ENCODE data around the gene PODXL2.

PODXL2 gene

DNA sequence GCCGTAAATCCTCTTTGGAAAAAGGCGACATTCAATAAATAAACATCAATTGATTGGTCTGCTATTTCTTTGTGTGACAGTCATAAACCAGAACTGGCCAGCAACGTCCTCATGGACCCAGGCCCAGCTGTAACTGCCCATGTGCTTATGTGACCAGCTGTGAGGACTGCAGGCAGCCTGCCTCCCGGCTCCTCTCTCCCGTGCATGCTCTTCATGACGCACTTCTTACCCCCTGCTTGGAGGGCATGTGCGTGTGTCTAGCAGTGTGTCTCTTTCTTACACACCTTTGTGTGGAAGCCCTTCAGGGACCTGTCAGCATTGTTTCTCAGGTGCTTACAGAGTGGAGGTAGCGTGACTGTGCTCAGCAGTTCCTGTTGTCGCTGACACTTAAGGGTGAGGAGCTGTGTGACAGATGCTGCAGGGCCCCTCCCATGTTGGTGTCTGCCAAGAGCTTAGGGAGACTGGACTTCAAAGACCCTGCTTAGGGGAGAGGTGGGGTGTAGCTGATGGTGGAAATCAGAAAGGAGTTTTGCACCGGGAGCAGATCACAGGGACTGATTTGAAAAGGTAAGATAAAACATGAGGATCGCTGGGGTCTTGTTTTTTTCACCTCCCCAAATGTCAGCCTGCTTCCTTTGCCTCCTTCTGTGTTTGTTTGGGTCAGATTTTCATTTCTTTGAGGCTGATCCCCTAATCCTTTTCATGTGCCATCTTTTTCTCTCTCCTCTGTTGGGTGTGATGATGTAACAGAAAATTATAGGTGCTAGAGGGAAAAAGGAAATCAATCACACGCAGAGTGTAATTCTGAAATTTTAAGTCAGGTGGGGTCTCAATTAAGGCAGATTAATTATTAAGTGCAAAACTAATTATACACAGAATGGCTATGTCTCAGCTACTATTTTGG is 2.1 kb downstream of the PODXL2 start:
- DNase-seq: no peak
- H3K36me3 Mint-ChIP-seq (ENCODE audit: low read depth): no peaks in the 10 kb centered on the region
- H3K9me3 Mint-ChIP-seq: peaks cover 4% of the 10 kb centered on the region
- peaks cover 31% of the 10 kb centered on the region for H3K4me1 Mint-ChIP-seq (ENCODE audit: low read depth)
- H3K4me3 Mint-ChIP-seq: no peak overlapping the region
- peaks cover 58% of the 10 kb centered on the region for H3K27me3 Mint-ChIP-seq
- no peak overlapping the region for H3K27ac Mint-ChIP-seq

DNA sequence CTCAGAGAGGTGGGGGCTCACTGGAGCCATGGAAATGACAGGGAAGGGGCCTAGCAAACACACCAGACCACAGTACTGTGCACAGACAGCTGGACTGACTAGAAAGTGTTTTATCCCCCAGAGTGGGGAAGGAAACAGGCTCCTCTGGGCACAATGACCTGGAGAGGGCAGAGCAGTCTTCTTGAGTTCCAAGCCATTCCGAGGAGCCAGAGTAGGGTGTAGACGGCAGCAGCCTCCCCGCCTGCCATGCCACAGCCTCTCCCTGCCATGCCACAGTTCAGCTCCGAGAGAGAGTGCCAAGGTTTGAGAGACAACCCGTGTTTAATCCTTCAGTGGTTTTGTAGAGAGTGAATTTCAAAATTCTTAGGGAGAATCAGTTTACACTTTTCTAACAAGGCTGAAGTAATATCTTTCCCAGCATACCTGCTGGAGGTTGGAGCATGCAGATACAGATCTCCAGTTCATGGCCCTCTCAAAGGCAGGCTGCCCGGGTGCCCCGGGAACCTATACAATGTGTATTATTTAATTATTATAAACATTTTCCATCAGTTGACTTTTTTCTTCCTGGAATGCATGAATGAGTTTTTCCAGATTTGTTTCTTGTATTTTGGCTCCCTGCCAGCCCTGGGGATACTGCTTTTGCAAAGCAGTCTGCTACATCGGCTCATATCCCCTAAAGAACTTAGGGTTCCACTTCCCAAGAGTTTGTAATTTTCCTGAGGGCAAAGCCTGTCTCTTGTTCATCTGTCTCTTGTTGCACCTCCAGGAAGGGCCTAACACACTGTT is 3.2 kb downstream of the PODXL2 start:
- Mint-ChIP-seq H3K9me3 (peaks cover 4% of the 10 kb centered on the region), H3K27me3 (peaks cover 56% of the 10 kb centered on the region), H3K4me1 (ENCODE audit: low read depth) (peaks cover 20% of the 10 kb centered on the region), H3K4me3 (no peak overlapping the region), H3K27ac (no peak overlapping the region), H3K36me3 (ENCODE audit: low read depth) (no peaks in the 10 kb centered on the region)
- DNase-seq: no peak

- Mint-ChIP-seq H3K4me3 (no peak overlapping the region), H3K27me3 (peaks cover 39% of the 10 kb centered on the region), H3K4me1 (ENCODE audit: low read depth) (peaks cover 18% of the 10 kb centered on the region), H3K9me3 (no peaks in the 10 kb centered on the region), H3K36me3 (ENCODE audit: low read depth) (no peaks in the 10 kb centered on the region), H3K27ac (no peak overlapping the region)
- DNase-seq: no peak
Measured at GRCh38 chr3:127634653-127635052, 5.7 kb downstream of the PODXL2 start.

DNA sequence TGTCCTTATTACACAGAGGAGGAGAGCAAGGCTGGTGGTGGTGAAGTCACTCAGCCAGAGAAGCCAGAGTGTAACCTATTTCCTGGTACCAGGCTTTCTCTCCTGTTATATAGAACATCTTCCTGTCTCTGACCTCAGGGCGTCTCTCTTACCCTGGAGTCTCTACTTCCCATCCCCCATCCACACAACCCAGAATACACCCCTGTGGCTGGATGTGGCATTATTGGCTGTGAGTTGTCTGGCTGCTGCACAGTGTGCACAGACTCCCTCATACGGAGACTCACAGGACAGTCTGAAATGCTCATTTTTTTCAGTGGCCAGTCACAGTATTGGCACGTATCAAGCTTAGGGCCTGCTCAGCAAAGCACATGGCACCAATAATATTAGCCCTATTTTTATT is 8.6 kb downstream of the PODXL2 start:
- peaks cover 10% of the 10 kb centered on the region for H3K4me1 Mint-ChIP-seq (ENCODE audit: low read depth)
- no peaks in the 10 kb centered on the region for H3K9me3 Mint-ChIP-seq
- H3K27ac Mint-ChIP-seq: no peak overlapping the region
- DNase-seq: no peak
- H3K36me3 Mint-ChIP-seq (ENCODE audit: low read depth): no peaks in the 10 kb centered on the region
- H3K4me3 Mint-ChIP-seq: no peak overlapping the region
- peaks cover 16% of the 10 kb centered on the region for H3K27me3 Mint-ChIP-seq

DNA sequence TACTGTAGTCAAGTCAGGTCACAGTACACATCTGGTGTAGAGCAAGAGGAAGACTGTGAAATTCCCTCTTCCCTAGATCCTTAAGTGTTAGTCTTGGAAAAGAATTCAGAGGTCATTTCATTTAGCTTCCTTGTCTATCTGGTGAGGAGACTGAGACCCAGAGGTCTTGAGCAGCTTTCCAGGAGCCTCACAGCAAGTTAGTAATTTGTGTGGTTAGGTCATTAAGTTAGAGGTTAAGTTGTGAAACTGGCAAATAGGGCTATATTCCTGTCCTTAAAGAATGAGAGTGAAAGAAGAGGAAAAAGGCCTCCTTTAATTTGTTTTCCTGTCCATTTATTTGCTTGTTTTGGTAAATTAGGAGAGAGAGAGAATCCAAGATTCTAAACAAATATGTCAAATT is 9.0 kb downstream of the PODXL2 start:
- Mint-ChIP-seq H3K4me3 (no peak overlapping the region), H3K4me1 (ENCODE audit: low read depth) (peaks cover 10% of the 10 kb centered on the region), H3K27me3 (peaks cover 15% of the 10 kb centered on the region), H3K27ac (no peak overlapping the region), H3K36me3 (ENCODE audit: low read depth) (no peaks in the 10 kb centered on the region), H3K9me3 (no peaks in the 10 kb centered on the region)
- no peak for DNase-seq

GRCh38 chr3:127639173-127640041 is 10.4 kb downstream of the PODXL2 start:
- Mint-ChIP-seq H3K27me3 (peaks cover 9% of the 10 kb centered on the region), H3K4me3 (no peak overlapping the region), H3K9me3 (no peaks in the 10 kb centered on the region), H3K4me1 (ENCODE audit: low read depth) (peaks cover 10% of the 10 kb centered on the region), H3K36me3 (ENCODE audit: low read depth) (no peaks in the 10 kb centered on the region), H3K27ac (no peak overlapping the region)
- no peak for DNase-seq

DNA sequence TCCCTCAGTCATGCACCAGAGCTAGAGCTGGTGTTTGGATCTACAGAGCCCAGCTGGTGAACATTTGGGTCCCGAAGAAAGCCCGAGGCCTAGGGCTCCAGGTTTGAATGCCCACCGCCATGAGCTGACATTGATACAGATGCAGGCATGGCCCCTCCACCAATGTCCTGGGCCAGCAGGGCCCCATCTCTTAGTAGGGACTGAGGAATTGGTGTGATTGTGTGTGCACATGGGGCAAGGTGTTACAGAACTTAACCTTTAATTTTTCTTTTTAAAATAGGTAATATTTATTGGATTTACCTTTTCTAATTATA is 11.0 kb downstream of the PODXL2 start:
- no peak for DNase-seq
- H3K27ac Mint-ChIP-seq: no peak overlapping the region

GRCh38 chr3:127644641-127645370 is 15.8 kb downstream of the PODXL2 start:
- no peaks in the 10 kb centered on the region for H3K36me3 Mint-ChIP-seq (ENCODE audit: low read depth)
- no peaks in the 10 kb centered on the region for H3K9me3 Mint-ChIP-seq
- no peaks in the 10 kb centered on the region for H3K27me3 Mint-ChIP-seq
- H3K4me1 Mint-ChIP-seq (ENCODE audit: low read depth): no peaks in the 10 kb centered on the region
- no peak overlapping the region for H3K4me3 Mint-ChIP-seq
- H3K27ac Mint-ChIP-seq: no peak overlapping the region
- no peak for DNase-seq

More for the DNA sequence above, 11.0 kb downstream of the PODXL2 start:
- peaks cover 10% of the 10 kb centered on the region for H3K4me1 Mint-ChIP-seq (ENCODE audit: low read depth)
- H3K4me3 Mint-ChIP-seq: no peak overlapping the region
- peaks cover 6% of the 10 kb centered on the region for H3K27me3 Mint-ChIP-seq
- H3K36me3 Mint-ChIP-seq (ENCODE audit: low read depth): no peaks in the 10 kb centered on the region
- H3K9me3 Mint-ChIP-seq: no peaks in the 10 kb centered on the region

DNA sequence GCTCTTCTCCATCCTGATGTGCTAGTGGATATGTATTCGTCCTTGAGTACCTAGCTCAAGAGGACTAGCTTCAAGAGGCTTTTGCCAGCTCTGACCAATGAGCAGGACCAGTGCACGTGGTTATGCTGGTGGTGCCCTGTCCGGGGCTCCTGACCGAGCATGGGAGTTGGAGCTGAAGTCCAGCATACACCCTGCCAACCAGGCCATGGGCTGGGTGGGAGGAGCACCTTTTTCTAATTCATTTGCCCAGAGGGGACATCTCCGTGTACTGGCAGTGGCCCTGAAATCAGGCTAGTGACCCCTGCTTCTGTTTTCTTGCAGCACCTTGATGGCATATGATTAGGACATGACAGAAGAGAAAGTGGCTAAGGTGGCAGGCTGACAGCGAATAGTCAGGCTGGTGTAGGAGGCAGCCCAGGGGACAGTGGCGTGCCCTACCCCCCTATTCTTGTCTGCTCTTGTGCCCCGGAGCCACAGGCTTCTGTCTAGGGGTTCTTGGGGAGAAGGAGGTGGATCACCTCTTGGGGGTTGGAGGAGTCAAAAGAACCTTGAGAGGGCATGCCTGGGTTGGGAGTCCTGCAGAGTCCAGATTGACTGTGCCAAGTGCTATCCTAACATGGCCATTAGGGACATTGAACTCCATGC is 16.5 kb downstream of the PODXL2 start:
- Mint-ChIP-seq H3K27ac (no peak overlapping the region), H3K4me3 (no peak overlapping the region), H3K4me1 (ENCODE audit: low read depth) (no peaks in the 10 kb centered on the region), H3K9me3 (no peaks in the 10 kb centered on the region), H3K36me3 (ENCODE audit: low read depth) (no peaks in the 10 kb centered on the region), H3K27me3 (no peaks in the 10 kb centered on the region)
- DNase-seq: no peak

GRCh38 chr3:127646501-127647046 is 17.6 kb downstream of the PODXL2 start:
- H3K27me3 Mint-ChIP-seq: no peaks in the 10 kb centered on the region
- H3K36me3 Mint-ChIP-seq (ENCODE audit: low read depth): no peaks in the 10 kb centered on the region
- DNase-seq: no peak
- no peaks in the 10 kb centered on the region for H3K4me1 Mint-ChIP-seq (ENCODE audit: low read depth)
- no peaks in the 10 kb centered on the region for H3K9me3 Mint-ChIP-seq
- H3K4me3 Mint-ChIP-seq: no peak overlapping the region
- H3K27ac Mint-ChIP-seq: no peak overlapping the region

DNA sequence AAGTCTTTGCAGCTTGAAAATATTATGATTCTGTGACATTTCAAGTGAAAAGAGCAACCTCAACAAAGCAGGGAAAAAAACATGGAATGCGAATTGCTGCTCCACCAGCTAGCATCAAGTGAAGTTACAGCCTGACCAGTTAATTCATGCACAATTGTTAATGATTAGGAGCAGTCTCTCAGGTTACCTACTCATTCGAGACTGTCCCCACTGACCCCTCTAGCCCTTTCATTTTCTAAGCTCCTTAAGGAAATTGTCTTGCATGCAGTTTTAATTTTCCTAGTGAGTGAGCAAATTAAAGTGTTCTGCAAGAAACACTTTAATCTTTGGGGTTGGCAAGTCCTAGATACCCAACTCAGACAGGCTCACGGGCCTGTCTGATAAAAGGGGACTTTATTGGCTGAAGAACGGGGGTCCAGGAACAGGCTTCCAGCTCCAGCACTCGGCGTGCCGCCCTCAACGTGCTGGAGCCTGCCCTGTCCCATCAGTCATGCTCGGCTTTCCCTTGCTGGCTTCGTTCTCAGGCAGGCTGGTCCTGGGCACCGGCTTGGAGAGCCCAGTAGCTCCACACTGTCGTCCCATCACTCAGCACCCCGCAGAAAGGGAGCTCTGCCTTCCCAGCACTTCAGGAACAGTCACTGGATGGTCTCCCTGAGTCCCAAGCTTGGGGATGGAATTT is 18.3 kb downstream of the PODXL2 start:
- Mint-ChIP-seq H3K9me3 (no peaks in the 10 kb centered on the region), H3K36me3 (ENCODE audit: low read depth) (no peaks in the 10 kb centered on the region), H3K27me3 (no peaks in the 10 kb centered on the region), H3K27ac (no peak overlapping the region), H3K4me1 (ENCODE audit: low read depth) (no peaks in the 10 kb centered on the region), H3K4me3 (no peak overlapping the region)
- DNase-seq: no peak

DNA sequence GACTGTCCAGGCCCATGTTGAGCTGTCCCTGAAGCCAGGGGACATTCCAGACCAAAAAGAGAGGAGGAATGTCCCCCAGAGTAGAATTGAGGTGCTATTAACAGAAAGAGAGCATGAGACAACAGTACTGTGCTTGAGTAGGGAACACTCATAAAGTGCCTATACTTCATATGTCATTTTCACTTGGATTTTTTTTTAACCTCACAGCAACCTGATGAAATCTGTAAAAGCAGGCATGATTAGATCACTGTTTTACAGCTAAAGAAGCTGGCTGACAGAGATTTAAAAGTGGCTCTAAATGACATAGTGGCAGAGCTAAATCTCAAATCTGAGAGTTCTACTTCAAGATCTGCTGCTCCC is 18.8 kb downstream of the PODXL2 start:
- Mint-ChIP-seq H3K9me3 (no peaks in the 10 kb centered on the region), H3K4me1 (ENCODE audit: low read depth) (no peaks in the 10 kb centered on the region), H3K36me3 (ENCODE audit: low read depth) (no peaks in the 10 kb centered on the region), H3K4me3 (no peak overlapping the region), H3K27ac (no peak overlapping the region), H3K27me3 (no peaks in the 10 kb centered on the region)
- no peak for DNase-seq

GRCh38 chr3:127650236-127650635 is 21.3 kb downstream of the PODXL2 start:
- Mint-ChIP-seq H3K27me3 (no peaks in the 10 kb centered on the region), H3K4me3 (no peak overlapping the region), H3K4me1 (ENCODE audit: low read depth) (no peaks in the 10 kb centered on the region), H3K36me3 (ENCODE audit: low read depth) (no peaks in the 10 kb centered on the region), H3K27ac (no peak overlapping the region), H3K9me3 (no peaks in the 10 kb centered on the region)
- DNase-seq: no peak

Data from activated T-cell treated with anti-CD3 and anti-CD28 coated beads, Interleukin-2, amount 50 U/mL, for 24 hours (primary cell).